Pancreas (tissue), 10 donors: ENCODE measurements around the gene THSD4. TPM values are rescaled to one million over a fixed set of nuclear protein-coding genes. Genes with fewer than 3 reads are reported as not detected.

Experiments used
- ATAC-seq, 4 donors: fragments of 200-7000 bp; cut with Tn5 transposase; one replicate each; pipeline versions ENCODE4 v1.8.0 to v1.9.1; 2020; ENCODE audit warnings: mild to moderate bottlenecking in 4 of 4, moderate library complexity in 4 of 4
- DNase-seq, 6 donors: peaks; one replicate each; pipeline ENCODE4 v3.0.0-alpha.2; 2020
- FAIRE-seq: peaks from 2 replicates; lab custom pipeline; 2012; peaks lifted over from hg19 to GRCh38; lab: Jason Lieb, UNC
- H3K27ac ChIP-seq, 4 donors: fragments of 200-600 bp; sonication (generic); 1 replicate in 3 of 4; 2 replicates in 1 of 4; pipeline versions ENCODE4 v1.5.0 to v1.8.0; 2020
- H3K27me3 ChIP-seq, 4 donors: fragments of 200-600 bp; one replicate each; pipeline ENCODE4 v1.8.0; 2021
- H3K36me3 ChIP-seq, 3 donors: fragments of 200-600 bp; sonication (generic) in 1 of 3; one replicate each; pipeline versions ENCODE4 v1.5.0 to v1.8.0; 2020 to 2021
- H3K4me1 ChIP-seq, 3 donors: fragments of 200-600 bp; one replicate each; pipeline ENCODE4 v1.8.0; 2021
- H3K4me3 ChIP-seq, 4 donors: fragments of 200-600 bp; sonication (generic) in 2 of 4; one replicate each; pipeline versions ENCODE4 v1.5.0 to v1.8.0; 2020 to 2021
- H3K9me3 ChIP-seq, 4 donors: fragments of 200-600 bp; one replicate each; pipeline ENCODE4 v1.8.0; 2021
- WGBS, 2 donors: extraction: QIAGEN DNeasy Blood & Tissue Kit; methylation state at CpG; one replicate each; pipeline ENCODE4 v1.1.7; 2013; 5-methylcytosine and 5-hydroxymethylcytosine counted together
- intact Hi-C, 3 donors: fragments of 100-400 bp; cut with DNase I; formaldehyde crosslinking; loops; one replicate each; pipeline versions ENCODE4 v1.11.1 to v1.14.2; 2022
- polyA plus RNA-seq, 2 donors: library from polyadenylated mRNA; stranded (reverse); fragments of 200-250 nt; gene quantifications; one replicate each; pipeline ENCODE4 v1.2.3, GENCODE V29; 2013
- total RNA-seq, 6 donors: library from RNA; stranded (reverse); fragmentation: NEBNext Ultra II Directional in 4 of 6; extraction: Animal tissue kit (Norgen Biotek cat#: 25700) in 4 of 6; gene quantifications; one replicate each; pipeline versions ENCODE4 v1.2.1 to v1.2.4, GENCODE V29; 2021 to 2023
- TF ChIP-seq, protein P1 (sequence below), 4 donors: fragments of 200-600 bp; sonication (generic) in 3 of 4; IDR thresholded peaks; one replicate each; pipeline versions ENCODE4 v1.5.0 to v1.8.0; 2021; ENCODE audit warnings: antibody characterized with exemption in 4 of 4
- donor health status: healthy with polysubstance abuse.
- donor health status: DM: no; HTN: no; CAD: no; lungs with moderate emphysema.
- donor health status: DM: no; HTN: no; CAD: no.
- donor health status: control.
- donor health status: control.
- donor health status: Bipolar disorder and iron deficiency.
- donor health status: DM: yes; HTN: yes; CAD: no.
- donor health status: DM: no; HTN: no; CAD: no.
- donor health status: DM: no; HTN: no; CAD: no.
- donor health status: DM: yes; HTN: yes; CAD: no.

The THSD4 gene
- total and polyA plus RNA-seq, 8 donors, result 6.0 to 17.8 (median 13.3) TPM

DNA sequence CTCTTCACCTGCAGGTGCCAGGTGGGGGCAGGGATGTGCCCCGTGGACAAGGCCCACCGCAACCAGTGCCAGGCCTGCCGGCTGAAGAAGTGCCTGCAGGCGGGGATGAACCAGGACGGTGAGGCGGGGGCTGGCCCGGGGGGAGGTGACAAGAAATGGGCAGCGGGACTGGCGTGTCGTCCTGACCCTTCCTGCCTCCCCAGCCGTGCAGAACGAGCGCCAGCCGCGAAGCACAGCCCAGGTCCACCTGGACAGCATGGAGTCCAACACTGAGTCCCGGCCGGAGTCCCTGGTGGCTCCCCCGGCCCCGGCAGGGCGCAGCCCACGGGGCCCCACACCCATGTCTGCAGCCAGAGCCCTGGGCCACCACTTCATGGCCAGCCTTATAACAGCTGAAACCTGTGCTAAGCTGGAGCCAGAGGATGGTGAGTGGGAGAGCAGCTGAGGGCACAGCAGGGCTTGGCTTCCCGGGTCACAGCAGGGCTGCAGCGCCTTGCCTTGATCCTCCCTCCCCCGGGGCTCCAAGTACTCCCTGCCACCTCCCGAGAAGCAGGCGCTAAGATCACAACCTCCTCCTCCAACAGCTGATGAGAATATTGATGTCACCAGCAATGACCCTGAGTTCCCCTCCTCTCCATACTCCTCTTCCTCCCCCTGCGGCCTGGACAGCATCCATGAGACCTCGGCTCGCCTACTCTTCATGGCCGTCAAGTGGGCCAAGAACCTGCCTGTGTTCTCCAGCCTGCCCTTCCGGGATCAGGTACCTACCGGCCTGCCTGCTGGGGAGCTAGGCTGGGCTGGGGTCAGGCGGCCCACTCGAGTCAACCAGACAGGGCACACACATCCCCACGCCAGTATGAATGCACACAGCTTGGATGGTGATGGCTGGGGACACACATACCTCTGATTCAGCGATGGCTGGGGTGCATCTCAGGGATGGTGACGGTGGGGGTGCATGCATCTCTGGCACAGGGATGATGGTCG, 696.8 kb downstream of the THSD4 start:
- Histone ChIP-seq H3K4me1 (no peaks in the 10 kb centered on the region), H3K4me3 (no peak overlapping the region), H3K36me3 (no peaks in the 10 kb centered on the region), H3K27ac (no peak overlapping the region), H3K9me3 (no peaks in the 10 kb centered on the region), H3K27me3 (no peaks in the 10 kb centered on the region)
- 71 to 81% methylated on average over 35 to 38 of the region's 38 CpGs for WGBS, 2 donors
- FAIRE-seq (no peak), ATAC-seq (no peak), DNase-seq (peak in 2 of 6 donors; percentile 55 to 70)
- TF ChIP-seq, protein P1, sequence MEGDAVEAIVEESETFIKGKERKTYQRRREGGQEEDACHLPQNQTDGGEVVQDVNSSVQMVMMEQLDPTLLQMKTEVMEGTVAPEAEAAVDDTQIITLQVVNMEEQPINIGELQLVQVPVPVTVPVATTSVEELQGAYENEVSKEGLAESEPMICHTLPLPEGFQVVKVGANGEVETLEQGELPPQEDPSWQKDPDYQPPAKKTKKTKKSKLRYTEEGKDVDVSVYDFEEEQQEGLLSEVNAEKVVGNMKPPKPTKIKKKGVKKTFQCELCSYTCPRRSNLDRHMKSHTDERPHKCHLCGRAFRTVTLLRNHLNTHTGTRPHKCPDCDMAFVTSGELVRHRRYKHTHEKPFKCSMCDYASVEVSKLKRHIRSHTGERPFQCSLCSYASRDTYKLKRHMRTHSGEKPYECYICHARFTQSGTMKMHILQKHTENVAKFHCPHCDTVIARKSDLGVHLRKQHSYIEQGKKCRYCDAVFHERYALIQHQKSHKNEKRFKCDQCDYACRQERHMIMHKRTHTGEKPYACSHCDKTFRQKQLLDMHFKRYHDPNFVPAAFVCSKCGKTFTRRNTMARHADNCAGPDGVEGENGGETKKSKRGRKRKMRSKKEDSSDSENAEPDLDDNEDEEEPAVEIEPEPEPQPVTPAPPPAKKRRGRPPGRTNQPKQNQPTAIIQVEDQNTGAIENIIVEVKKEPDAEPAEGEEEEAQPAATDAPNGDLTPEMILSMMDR (IDR thresholded peaks at IDR 0.05), result no peak
- intact Hi-C loops, result no loop called here

DNA sequence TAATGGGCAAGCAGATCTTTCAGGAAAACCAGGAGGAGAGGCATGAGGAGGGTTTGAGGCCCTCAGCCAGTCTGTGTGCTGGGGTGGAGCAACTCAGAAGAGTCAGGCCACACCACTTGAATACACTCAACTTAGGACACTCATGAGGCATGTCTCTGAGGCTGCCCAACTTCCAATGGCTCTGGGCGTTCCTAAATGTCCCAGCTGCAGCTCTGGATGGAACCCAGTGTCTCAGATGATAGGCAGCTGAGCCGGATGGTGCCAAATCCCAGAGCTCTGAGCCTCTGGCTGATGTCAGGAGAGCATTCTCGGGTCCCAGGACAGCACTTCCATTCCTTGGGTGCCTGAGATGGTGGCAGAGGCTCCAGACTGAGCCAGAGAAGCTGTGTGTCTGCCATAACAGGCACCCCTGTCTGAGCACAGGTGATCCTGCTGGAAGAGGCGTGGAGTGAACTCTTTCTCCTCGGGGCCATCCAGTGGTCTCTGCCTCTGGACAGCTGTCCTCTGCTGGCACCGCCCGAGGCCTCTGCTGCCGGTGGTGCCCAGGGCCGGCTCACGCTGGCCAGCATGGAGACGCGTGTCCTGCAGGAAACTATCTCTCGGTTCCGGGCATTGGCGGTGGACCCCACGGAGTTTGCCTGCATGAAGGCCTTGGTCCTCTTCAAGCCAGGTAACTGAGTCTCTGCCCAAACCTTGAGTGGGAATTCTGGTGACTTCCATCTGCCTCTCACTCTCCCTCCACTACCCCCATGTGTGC, 697.9 kb downstream of the THSD4 start:
- H3K9me3 ChIP-seq, result no peaks in the 10 kb centered on the region
- DNase-seq (peak in 1 of 6 donors; percentile 43), FAIRE-seq (no peak), ATAC-seq (no peak)
- 80 to 85% methylated on average over 16 of the region's 16 CpGs for WGBS, 2 donors
- no peaks in the 10 kb centered on the region for H3K36me3 ChIP-seq
- TF ChIP-seq, protein P1 (IDR thresholded peaks at IDR 0.05), result no peak
- H3K4me3 ChIP-seq, result no peak overlapping the region
- intact Hi-C loops, result no loop called here
- H3K4me1 ChIP-seq, result no peaks in the 10 kb centered on the region
- no peak overlapping the region for H3K27ac ChIP-seq
- H3K27me3 ChIP-seq, result no peaks in the 10 kb centered on the region

DNA sequence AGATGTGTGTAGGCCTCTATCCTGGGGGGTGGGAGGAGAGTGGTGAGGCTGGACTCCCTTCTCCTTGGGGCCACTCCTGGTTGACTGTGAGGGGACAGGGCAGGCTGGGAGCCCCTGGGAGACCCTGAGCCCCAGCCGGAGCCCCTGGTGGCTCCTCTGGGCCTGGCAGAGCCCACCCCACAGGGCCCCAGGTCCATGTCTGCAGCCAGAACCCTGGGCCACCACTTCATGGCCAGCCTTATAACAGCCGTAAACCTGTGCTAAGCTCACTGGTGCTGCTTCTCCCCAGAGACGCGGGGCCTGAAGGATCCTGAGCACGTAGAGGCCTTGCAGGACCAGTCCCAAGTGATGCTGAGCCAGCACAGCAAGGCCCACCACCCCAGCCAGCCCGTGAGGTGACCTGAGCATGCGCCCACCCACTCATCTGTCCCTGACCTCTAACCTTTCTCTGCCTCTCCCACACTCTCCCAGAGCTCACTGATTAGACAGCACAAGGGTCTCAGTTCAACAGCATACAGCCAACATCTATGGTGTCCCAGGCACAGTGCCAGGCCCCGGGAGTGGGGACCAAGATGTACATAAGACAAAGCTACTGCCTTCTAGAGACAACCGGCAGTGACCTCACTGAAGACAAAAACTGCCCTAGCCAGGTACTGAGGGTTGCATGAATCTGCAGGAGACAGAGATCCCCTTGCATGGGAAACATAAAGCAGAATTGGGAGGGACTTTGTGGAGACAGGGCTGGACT, 698.6 kb downstream of the THSD4 start:
- H3K27ac ChIP-seq, result no peak overlapping the region
- TF ChIP-seq, protein P1 (IDR thresholded peaks at IDR 0.05), result no peak
- no peaks in the 10 kb centered on the region for H3K36me3 ChIP-seq
- intact Hi-C loops, result no loop called here
- H3K4me3 ChIP-seq, result no peak overlapping the region
- FAIRE-seq, result no peak
- H3K27me3 ChIP-seq, result no peaks in the 10 kb centered on the region
- DNase-seq, result no peak
- no peaks in the 10 kb centered on the region for H3K4me1 ChIP-seq
- ATAC-seq, result no peak
- no peaks in the 10 kb centered on the region for H3K9me3 ChIP-seq
- WGBS, 2 donors, result 72 to 77% methylated on average over 9 of the region's 9 CpGs

DNA sequence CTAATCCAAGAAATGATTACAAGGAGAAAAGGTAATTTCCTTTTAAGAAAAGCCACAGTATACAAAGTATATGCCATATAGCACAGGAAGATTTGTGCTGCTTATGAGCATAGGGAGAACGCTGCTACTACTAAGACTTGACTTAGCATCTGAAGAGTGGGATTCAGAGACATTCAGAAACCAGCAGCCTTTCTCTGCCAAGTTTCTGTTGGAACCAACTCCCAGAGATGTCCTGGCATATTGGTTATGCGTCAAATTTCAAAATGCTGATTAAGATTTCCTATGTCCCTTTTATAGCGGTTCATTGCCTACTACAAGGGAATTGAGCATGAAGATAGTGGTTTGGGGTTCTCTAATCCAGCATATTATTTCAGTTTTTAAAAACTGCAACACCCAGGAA, 700.0 kb downstream of the THSD4 start:
- H3K27ac ChIP-seq, result no peak overlapping the region
- TF ChIP-seq, protein P1 (IDR thresholded peaks at IDR 0.05), result no peak
- no peaks in the 10 kb centered on the region for H3K4me1 ChIP-seq
- H3K27me3 ChIP-seq, result no peaks in the 10 kb centered on the region
- intact Hi-C loops, result no loop called here
- WGBS, 2 donors, result 88 to 91% methylated on average over 3 of the region's 3 CpGs
- no peak overlapping the region for H3K4me3 ChIP-seq
- H3K36me3 ChIP-seq, result no peaks in the 10 kb centered on the region
- H3K9me3 ChIP-seq, result no peaks in the 10 kb centered on the region
- ATAC-seq, result no peak
- DNase-seq, result no peak
- no peak for FAIRE-seq
